HG02610 (cell line): ENCODE results near the gene AK5.
"Not testable (repeated sequence)": the region's sequence is repeated elsewhere in the genome, so short reads cannot be mapped to it uniquely, and the experiment has no call there.

Experiments
- ATAC-seq: cut with Tn5 transposase; IDR thresholded peaks from one replicate; pipeline ENCODE4 v1.9.1; 2021; ENCODE audit warnings: mild to moderate bottlenecking, moderate library complexity; ENCODE audit not compliant: unreplicated experiment

AK5 gene

DNA sequence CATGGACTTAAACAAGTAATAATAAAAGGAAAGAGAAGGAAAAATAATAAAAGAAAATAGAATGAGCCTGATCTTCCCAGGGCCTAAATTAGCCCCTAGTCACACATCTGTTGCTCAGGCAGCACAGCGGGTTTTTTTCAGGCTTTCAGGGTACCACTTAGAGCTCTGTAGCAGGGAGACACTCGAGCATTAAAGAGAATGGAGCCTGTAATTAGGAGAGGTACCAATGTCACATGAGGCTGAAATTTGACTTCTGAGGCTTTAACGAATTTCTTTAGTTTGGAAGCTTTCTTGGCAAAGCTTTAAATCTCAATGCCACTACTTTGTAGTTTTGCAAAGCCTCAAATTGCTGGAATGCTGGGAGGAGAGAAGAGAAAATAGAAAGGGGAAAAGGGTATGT, 116.3 kb downstream of the AK5 start:
- ATAC-seq: no peak

GRCh38 chr1:77399250-77400086, 117.6 kb downstream of the AK5 start:
- ATAC-seq: no peak

- no peak for ATAC-seq
Observed at GRCh38 chr1:77400781-77401180, 119.0 kb downstream of the AK5 start.

GRCh38 chr1:77401384-77401783, 119.6 kb downstream of the AK5 start:
- ATAC-seq: no peak

DNA sequence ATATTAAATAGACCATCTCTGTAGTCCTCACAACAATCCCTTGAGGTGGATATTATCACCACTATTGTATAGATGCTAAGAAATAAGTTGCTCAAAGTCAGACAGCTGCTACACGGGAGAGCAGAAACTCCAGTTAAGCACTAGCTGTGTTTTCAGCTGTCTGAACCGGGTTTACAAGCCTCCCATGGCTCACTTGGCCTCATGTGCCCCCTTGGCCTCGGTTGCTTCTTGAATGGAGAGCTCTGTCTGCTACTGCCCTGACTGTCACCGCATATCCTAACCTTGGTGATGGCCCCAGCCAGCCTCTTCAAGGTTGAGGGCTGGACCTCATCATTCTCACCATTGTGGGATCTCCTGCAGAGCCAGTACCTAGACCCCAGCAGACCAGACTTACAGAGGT, 123.4 kb downstream of the AK5 start:
- ATAC-seq: no peak

- ATAC-seq: no peak
Observed at GRCh38 chr1:77406661-77407060, 124.8 kb downstream of the AK5 start.

DNA sequence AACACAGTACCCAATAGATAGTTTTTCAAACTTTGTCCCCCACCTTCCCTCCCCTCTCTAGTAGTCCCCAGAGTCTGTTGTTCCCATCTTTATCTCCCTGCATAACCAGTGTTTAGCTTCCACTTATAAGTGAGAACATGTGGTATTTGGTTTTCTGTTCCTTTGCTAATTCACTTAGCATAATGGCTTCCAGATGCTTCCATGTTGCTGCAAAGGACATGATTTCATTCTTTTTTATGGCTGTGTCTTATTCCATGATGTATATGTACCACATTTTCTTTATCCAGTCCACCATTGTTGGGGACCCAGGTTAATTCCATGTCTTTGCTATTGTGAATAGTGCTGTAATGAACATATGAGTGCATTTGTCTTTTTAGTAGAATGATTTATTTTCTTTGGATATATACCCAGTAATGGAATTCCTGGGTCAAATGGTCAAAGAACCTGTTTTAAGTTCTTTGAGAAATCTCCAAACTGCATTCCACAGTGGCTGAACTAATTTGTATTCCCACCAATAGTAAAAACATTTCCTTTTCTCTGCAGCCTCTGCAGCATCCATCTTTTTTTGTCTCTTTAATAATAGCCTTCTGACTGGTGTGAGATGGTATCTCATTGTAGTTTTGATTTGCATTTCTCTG, 126.0 kb downstream of the AK5 start:
- no peak for ATAC-seq

- ATAC-seq: not testable (repeated sequence)
Observed at GRCh38 chr1:77408933-77409332, 127.1 kb downstream of the AK5 start.

DNA sequence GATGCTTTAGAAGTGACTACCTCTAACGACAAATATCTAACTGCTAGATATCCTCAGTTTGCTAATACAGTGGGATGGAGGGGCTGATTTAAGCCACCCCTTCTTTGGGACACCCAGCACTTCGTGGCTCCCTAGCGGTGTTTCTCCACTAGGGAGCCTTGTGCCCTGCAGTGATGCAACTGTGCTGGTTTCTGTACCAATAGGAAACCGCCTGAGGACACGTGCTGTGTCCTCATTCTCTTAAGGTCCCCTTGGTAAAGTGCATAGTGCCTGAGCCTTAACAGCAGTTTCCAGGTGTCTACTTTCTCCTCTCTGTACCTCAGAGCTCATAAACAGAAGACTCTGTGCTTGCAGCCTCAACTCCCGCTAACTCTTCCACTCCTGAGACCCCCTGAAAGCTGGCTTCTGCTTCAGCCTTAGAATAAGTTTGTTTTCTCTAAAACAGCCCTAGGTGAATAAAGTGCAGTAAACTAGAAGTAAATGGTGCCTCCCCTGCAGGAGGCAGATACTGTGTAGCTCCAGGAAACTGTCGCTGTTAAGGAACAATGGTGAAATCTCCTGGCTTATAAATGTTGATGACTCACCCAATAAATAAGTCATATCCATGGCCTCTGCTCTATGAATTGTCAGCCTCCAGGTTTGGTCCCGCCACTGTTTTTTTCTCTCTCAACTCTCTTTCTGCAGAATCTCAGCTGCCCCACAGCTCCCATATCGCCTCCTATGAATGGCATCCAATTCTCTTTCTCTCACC, 130.4 kb downstream of the AK5 start:
- ATAC-seq: no peak

DNA sequence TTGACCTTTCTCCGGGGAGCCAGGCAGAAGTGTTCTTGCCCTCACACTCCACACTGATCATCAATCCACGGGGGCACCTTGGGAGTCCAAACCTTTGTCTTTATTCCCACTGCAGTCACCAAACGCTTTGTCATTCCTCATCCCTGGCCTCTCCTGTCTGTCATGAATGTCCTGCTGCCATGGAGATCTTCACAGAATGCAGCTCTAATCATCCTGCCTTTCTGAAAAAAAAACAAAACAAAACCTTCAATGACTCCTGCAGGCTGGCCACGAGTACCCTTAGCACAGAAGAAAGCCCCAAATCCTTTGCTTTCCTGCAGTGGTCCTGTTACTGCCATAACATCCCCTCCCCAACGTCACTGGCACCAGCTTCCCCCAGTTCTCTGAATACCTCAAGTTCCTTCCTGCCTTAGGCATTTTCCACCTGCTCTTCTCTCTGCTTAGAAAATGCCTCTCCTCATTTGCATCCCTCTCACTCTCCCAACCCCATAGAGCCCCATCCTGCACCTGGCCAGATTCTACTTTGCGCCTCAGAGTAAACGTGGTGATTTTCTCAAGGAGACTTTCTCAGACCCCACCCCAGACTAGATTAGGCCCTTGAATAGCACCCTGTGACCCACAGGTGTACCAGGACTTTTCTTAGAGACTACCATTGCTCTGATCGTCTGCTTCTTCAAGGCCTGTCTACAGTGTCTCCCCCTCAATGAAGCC, 131.2 kb downstream of the AK5 start:
- peak; percentile 47 for ATAC-seq

DNA sequence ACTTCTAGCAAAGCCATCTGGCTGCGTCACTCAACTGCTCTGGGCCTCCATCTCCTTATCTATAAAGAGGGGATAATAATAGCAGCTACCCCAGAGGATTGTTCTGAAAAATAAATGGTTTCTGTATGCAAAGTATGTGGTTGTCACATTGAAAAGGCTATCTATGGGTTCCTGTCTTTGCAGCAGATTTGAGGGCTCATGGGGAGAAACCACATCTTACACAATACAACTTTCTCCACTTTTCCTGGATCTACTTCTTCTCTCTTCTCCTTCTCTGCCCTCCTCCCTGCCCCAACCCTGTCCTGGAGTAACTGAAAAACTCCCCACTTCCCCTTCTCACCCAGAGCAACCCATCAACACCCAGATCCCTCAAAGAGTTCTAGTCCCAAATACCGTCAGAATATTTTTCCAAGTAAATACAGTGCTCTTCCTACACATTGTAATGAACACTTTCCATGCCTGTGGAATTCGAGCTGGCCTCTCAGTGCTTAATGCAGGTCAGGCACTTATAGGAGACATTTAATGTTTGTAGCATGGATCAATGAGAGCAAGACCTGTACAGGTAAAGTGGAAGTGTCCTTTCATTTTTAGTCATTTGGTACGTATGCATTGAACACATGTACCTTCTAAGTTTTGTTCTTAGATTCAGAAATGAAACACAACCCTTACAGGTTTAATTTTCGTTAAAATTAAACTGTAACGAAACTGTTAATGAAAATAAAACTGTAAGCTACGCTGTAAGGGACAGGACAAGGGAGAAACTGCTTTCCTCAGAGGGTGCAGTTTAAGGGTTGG, 131.9 kb downstream of the AK5 start:
- ATAC-seq: peak; percentile 80

GRCh38 chr1:77415579-77415978, 133.8 kb downstream of the AK5 start:
- no peak for ATAC-seq

GRCh38 chr1:77416692-77417450, 135.1 kb downstream of the AK5 start:
- no peak for ATAC-seq

DNA sequence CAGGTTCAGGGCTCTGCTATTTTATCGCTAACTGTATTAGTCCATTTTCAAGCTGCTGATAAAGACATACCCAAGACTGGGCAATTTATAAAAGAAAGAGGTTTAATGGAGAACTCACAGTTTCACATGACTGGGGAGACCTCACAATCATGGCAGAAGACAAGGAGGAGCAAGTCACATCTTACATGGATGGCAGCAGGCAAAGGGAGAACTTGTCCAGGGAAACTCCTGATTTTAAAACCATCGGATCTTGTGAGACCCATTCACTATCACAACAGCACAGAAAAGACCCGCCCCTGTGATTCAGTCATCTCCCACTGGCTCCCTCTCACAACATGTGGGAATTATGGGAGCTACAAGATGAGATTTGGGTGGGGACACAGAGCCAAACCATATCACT, 136.2 kb downstream of the AK5 start:
- not testable (repeated sequence) for ATAC-seq

DNA sequence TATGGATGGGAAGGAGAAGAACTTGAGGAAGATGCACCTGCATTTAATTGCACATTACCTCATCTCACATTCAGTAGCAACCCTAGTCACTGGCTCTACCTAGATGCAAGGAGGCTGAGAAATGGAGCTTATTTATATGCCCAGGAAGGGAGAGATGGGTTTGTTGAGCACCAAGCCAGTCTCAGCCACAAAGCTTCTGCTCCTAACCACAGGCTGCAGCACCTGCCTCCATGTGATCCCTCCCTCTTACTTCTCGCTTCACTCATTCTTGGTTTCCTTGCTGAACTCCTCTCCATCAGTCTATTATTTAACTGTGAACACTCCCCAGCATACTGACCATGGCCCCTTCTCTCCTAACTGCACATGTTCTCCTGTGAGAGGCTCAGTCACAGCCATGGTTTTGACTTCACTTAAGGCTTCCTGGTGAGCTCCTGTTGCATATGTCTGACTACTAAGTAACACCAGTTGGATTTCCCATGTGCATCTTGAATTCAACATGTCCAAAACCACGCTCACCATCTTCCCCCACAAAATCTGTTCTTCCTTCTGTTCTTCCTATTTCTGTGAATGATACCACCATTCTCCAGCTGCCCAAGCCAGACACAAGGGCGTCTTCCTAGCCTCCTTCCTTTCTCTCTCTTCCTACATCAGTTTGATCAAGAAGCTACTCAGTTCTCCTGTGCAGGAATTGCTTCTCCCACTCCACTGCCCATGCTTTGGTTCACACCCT, 139.8 kb downstream of the AK5 start:
- peak; percentile 89 for ATAC-seq

DNA sequence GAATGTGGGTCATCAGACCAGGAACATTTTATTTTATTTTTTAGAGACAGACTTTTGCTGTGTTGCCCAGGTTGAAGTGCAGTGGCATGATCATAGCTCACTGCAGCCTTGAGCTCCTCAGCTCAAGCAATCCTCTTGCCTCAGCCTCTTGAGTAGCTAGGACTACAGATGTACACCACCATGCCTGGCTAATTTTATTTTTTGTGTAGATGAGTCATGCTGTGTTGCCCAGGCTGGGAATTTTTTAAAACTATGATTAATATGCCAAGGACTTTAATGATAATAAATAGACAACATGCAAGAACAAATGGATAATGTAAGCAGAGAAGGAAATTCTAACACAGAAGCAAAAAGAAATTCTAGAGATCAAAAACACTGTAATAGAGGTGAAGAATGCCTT, 142.4 kb downstream of the AK5 start:
- ATAC-seq: no peak

DNA sequence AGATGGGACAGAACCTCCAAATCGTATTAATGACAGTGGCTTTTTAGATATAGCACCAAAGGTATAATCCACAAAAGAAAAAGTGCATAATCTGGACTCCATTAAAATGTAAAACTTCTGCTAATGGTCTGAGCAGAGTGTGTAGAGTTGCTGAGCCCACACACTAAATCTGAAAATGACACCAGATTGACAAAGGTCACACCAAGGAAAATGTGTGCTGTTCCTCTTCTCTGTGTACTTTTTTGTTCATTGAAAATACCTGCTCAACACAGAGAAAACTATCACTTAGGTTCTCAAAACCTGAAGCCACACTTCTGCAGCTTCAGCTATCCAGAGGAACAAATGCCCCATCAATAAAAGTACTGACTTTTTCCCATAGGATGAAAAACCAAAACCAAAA, 146.2 kb downstream of the AK5 start:
- no peak for ATAC-seq

DNA sequence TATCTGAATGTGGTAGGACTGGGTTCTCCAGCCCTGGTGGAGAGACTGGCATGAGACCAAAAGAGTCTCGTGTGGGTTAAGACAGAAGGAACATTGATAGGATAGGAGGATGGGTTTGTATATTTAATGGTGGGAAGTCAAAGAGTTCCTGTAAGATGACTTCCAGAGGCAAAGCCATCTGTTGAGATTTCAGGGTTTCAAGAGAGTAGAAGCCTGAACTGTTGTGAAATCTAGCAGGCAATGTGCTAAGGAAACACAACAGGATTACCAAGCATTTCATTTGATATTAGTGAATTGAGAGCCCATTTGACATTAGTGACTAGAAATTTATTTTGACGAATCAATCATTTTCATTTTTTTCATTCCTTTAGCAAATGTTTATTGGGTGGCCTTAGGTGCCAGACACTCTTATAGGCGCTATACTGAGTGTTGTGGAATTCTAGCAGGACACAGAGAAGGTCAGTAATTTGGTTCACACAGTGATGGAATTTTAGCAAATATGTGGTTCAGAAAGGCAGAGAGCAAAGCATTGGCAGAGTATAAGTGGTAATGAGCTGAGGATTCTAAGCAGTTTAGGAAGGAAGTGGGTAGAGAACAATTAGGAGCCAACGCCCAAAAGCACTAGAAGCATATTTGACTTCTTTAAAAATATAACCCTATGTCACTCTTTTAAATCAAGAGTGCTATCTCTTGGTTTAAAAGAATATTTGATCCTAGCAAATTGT, 149.3 kb downstream of the AK5 start:
- no peak for ATAC-seq
